SU-DHL-6 (cell line): ENCODE data around the gene SFXN1.

ENCODE experiments used
- H2AFZ ChIP-seq: fragments of 200-600 bp; sonication (generic); 2 replicates; pipeline ENCODE4 v1.6.1; 2014; ENCODE audit warnings: low read depth, mild to moderate bottlenecking, moderate library complexity, mixed read lengths, antibody characterized with exemption, low read length; ENCODE audit not compliant: severe bottlenecking
- H3F3A ChIP-seq: fragments of 200-600 bp; shearing (Covaris generic); 2 replicates; pipeline ENCODE4 v1.6.0; 2016; ENCODE audit warnings: antibody characterized with exemption, mild to moderate bottlenecking; ENCODE audit not compliant: insufficient read depth
- H3K27ac ChIP-seq: fragments of 200-600 bp; sonication (generic); 2 replicates; pipeline ENCODE4 v1.5.1; 2016; ENCODE audit warnings: low read depth, mild to moderate bottlenecking, low read length, moderate library complexity, mixed read lengths
- H3K27me3 ChIP-seq: fragments of 200-600 bp; sonication (generic), shearing (Covaris generic); 2 replicates; pipeline ENCODE4 v1.6.0; 2014; ENCODE audit warnings: mild to moderate bottlenecking, low read length
- H3K36me3 ChIP-seq: fragments of 200-600 bp; sonication (generic); 2 replicates; pipeline ENCODE4 v1.6.1; 2014; ENCODE audit warnings: mild to moderate bottlenecking, low read length, mixed read lengths
- H3K4me2 ChIP-seq: fragments of 300-600, 200-600 bp; shearing (Covaris generic), sonication (generic); 2 replicates; pipeline ENCODE4 v1.6.0; 2014; ENCODE audit warnings: low read length, low read depth, mild to moderate bottlenecking; ENCODE audit not compliant: poor library complexity, severe bottlenecking
- H3K4me3 ChIP-seq: fragments of 200-600 bp; sonication (generic); 2 replicates; pipeline ENCODE4 v1.5.1; 2014; ENCODE audit warnings: antibody characterized with exemption, low read length, mild to moderate bottlenecking, mixed read lengths; ENCODE audit not compliant: insufficient read depth, poor library complexity, severe bottlenecking
- H3K79me2 ChIP-seq: fragments of 200-600 bp; sonication (generic); 2 replicates; pipeline ENCODE4 v1.6.1; 2014; ENCODE audit warnings: mild to moderate bottlenecking, low read length, moderate library complexity; ENCODE audit not compliant: insufficient read depth
- H3K9ac ChIP-seq: fragments of 200-600 bp; sonication (generic); 2 replicates; pipeline ENCODE4 v1.7.0; 2014; ENCODE audit warnings: mild to moderate bottlenecking, low read length
- H3K9me2 ChIP-seq: fragments of 200-600 bp; sonication (generic); replicated peaks from 2 replicates; pipeline ENCODE4 v1.6.1; 2014; ENCODE audit warnings: low read length; ENCODE audit not compliant: insufficient read depth
- H3K9me3 ChIP-seq: fragments of 200-600 bp; sonication (generic); 2 replicates; pipeline ENCODE4 v1.6.1; 2014; ENCODE audit warnings: low read length, mixed read lengths; ENCODE audit not compliant: insufficient read depth
- H4K20me1 ChIP-seq: fragments of 200-600 bp; sonication (generic); 2 replicates; pipeline ENCODE4 v1.6.1; 2014; ENCODE audit warnings: low read depth, mild to moderate bottlenecking, antibody characterized with exemption, low read length, moderate library complexity, mixed read lengths
- CTCF ChIP-seq: fragments of 200-600 bp; sonication (generic); IDR thresholded peaks from one replicate; pipeline ENCODE4 v1.5.1; 2017; ENCODE audit warnings: antibody characterized with exemption, mild to moderate bottlenecking, low read length, moderate library complexity; ENCODE audit not compliant: insufficient read depth, poor library complexity, severe bottlenecking
- EZH2phosphoT487 ChIP-seq: fragments of 200-600 bp; sonication (generic), shearing (Covaris generic); conservative IDR thresholded peaks from 2 replicates; pipeline ENCODE4 v1.6.1; 2018; ENCODE audit warnings: mild to moderate bottlenecking, antibody characterized with exemption, low read length, moderate library complexity, mixed read lengths

Gene SFXN1

GRCh38 chr5:175460126-175460525 is 18.2 kb upstream of the SFXN1 start:
- Histone ChIP-seq H4K20me1 (no peaks in the 10 kb centered on the region), H3K79me2 (no peaks in the 10 kb centered on the region), H3K27me3 (0 out of 2 replicates have a peak, but pooled peaks cover 4% of the 10 kb centered on the region), H3K9ac (no peak overlapping the region), H3K4me2 (no peak overlapping the region), H2AFZ (no peak overlapping the region), H3F3A (no peaks in the 10 kb centered on the region), H3K9me2 (no peaks in the 10 kb centered on the region), H3K4me3 (no peak overlapping the region), H3K36me3 (no peaks in the 10 kb centered on the region), H3K27ac (no peak overlapping the region), H3K9me3 (no peaks in the 10 kb centered on the region)
- TF ChIP-seq EZH2phosphoT487 (no peak), CTCF (peak; percentile 20)

- Histone ChIP-seq H3K9me3 (no peaks in the 10 kb centered on the region), H2AFZ (no peak overlapping the region), H3F3A (no peaks in the 10 kb centered on the region), H3K27ac (no peak overlapping the region), H3K4me2 (no peak overlapping the region), H3K36me3 (no peaks in the 10 kb centered on the region), H3K9me2 (no peaks in the 10 kb centered on the region), H3K4me3 (no peak overlapping the region), H3K79me2 (no peaks in the 10 kb centered on the region), H4K20me1 (no peaks in the 10 kb centered on the region), H3K9ac (no peak overlapping the region), H3K27me3 (0 out of 2 replicates have a peak, but pooled peaks cover 4% of the 10 kb centered on the region)
- no peak for TF ChIP-seq CTCF
Measured at GRCh38 chr5:175460552-175460951, 17.8 kb upstream of the SFXN1 start.

GRCh38 chr5:175461370-175461769 is 17.0 kb upstream of the SFXN1 start:
- no peak overlapping the region for H2AFZ ChIP-seq
- TF ChIP-seq EZH2phosphoT487 = no peak
- TF ChIP-seq CTCF = no peak
- H3K36me3 ChIP-seq = no peaks in the 10 kb centered on the region
- 0 out of 2 replicates have a peak, but pooled peaks cover 4% of the 10 kb centered on the region for H3K27me3 ChIP-seq
- H3F3A ChIP-seq = no peaks in the 10 kb centered on the region
- no peak overlapping the region for H3K9ac ChIP-seq
- no peak overlapping the region for H3K4me3 ChIP-seq
- H3K9me2 ChIP-seq = no peaks in the 10 kb centered on the region
- no peaks in the 10 kb centered on the region for H3K79me2 ChIP-seq
- no peaks in the 10 kb centered on the region for H4K20me1 ChIP-seq
- no peak overlapping the region for H3K27ac ChIP-seq
- no peaks in the 10 kb centered on the region for H3K9me3 ChIP-seq
- no peak overlapping the region for H3K4me2 ChIP-seq

DNA sequence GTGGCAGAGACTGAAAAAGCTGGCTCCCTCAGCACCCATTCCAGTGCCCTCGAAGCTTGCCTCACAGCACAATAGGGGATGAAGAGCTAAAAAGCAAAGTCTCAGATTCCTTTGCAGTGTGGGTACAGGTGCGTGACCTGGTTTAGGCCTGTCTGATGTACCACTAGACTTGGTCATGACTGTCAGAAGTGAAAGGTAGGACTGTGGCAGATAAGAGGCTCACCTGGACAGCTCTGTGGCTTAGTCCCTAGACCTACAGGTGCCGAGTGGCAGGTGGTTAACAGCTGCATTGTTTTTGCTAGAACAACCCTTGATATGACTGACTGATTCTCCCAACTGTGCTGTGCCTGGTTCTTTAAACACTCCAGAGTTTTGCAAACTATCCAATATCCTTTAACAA is 14.7 kb upstream of the SFXN1 start:
- no peak for TF ChIP-seq CTCF
- no peak for TF ChIP-seq EZH2phosphoT487

More for the DNA sequence above, 14.7 kb upstream of the SFXN1 start:
- no peak overlapping the region for H3K4me3 ChIP-seq
- no peaks in the 10 kb centered on the region for H4K20me1 ChIP-seq
- H3K27ac ChIP-seq = no peak overlapping the region
- no peak overlapping the region for H2AFZ ChIP-seq
- no peaks in the 10 kb centered on the region for H3K27me3 ChIP-seq
- H3F3A ChIP-seq = no peaks in the 10 kb centered on the region
- H3K79me2 ChIP-seq = no peaks in the 10 kb centered on the region
- no peak overlapping the region for H3K9ac ChIP-seq
- no peaks in the 10 kb centered on the region for H3K36me3 ChIP-seq
- H3K9me3 ChIP-seq = no peaks in the 10 kb centered on the region
- no peak overlapping the region for H3K4me2 ChIP-seq
- H3K9me2 ChIP-seq = no peaks in the 10 kb centered on the region
